HG03520 (cell line): ENCODE results near the gene NTM.

ENCODE experiments used
- ATAC-seq: cut with Tn5 transposase; IDR thresholded peaks from one replicate; pipeline ENCODE4 v1.9.1; 2021; ENCODE audit warnings: mild to moderate bottlenecking, moderate library complexity; ENCODE audit not compliant: unreplicated experiment

Gene NTM

DNA sequence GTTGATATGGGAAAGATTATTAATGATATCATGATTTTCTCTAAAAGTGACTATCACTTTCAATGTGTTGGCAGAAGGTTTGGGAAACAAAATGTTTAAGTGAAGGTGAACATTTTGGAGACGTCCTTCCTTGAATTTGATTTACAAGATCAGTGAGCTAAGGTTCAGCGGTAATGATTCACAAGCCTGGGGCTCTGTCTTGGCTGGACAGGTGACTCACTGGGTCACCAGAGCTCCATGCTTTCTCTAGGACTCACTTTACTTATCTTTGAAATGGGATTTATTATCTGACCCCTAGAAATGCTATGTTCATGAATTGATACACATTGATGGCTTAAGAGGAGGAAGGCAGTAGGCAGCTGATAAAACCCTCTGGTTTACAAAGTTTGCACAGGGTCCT, 437.5 kb downstream of the NTM start:
- no peak for ATAC-seq

DNA sequence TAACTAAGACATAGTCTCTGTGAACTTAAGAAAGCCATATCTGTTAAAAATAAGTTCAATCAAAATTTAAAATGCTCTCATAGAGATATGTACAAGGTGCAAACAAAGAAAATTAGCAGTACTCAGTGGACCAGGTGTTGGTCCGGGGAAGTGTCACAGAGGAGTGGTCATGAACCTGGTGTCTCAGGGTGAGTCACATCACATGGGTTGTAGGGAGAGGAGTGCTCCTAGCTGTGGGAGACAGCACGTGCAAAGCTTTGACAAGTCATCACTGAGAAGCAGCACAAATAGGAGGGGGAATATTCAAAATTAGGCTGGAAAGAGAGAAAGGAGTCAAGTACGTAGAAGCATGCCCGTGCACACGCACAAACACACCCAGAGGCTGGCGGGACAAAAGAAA, 438.1 kb downstream of the NTM start:
- ATAC-seq, result no peak

DNA sequence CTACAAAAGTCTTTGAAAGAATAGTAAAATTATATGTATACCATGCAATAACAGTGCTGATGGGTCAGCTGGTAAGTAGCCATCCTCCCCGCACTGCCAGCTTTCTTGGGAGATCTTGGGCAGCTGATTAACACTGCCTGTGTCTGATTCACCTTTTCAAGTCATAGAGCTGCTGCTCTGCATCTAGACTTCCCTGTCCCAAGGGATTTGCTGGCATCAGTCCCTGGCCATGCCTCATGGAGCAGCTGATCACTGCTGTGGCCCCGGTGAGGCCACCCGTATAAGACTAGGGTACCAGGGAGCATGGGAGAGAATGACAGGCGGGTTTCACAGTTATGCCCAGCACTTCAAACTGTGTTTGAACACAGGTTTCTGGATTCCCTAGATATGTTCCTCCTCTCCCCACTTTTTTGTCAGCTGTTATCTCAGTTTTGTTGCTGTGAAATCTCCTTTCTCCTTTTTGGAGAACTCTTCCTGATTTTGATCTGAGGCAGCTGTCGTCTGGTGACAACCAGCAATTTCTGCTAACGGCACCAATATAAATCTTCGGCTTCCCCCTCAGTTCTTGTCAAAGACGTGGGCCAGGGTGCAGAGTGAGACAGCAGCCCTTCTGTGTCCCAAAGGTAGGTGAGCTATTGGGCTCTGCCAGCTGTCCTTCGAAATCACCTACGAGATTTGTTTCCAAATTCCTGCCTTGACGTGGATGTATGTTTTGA, 438.9 kb downstream of the NTM start:
- ATAC-seq, result no peak

DNA sequence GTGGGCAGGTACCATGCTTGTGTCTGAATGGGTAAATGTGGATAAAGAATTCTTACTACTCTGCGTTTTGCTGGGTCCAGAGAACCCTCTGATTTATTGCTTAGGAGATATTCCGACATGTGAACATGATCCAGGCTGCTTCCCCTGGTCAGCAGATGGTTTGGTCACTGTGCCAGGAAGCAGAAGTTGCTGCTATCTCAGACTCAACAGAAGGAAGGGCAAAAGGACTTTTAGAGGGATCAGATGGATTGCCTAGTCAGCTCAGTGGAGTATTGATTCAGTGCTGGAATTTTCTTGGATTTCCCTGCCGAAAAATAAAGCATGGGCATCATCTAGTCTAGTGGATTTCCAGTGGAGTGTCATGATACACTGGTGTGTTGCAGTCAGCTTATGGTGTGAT, 440.1 kb downstream of the NTM start:
- no peak for ATAC-seq

DNA sequence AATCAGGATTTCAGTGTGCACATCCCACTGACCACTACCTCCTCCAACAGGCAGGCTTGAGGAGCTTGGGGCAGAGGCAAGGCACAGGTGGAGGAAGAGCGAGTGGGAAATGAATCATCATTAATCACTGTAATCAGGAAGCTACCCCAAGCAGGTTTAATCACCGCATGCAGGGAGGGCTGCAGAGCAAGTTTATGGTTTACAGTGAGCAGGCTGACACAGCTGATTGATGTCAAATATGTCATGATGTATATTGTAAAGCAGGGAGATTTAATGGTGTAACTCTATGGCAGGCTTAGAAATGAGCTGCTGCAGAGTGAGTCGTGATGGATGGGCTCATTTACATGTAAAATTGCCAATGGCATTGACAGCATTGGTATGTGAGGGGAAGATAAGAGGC, 441.0 kb downstream of the NTM start:
- no peak for ATAC-seq

DNA sequence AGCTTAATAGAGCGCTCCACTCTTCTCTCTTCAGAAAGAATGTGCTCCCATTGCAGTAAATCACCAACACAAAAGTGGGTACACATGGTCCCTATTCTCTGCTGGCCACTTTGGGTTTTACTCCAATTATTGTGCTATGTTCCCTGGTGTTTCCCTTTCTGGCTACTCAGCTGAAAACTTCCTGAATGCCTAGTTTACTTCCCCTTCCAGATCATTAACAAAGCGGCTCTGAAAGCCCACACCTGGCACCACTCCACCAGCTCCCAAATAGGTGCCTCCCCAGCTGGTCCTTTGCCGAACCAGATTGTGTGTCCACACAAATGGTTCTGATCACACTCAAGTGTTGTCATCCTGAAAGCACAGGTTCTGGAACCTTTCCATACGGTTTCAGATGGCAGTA, 443.7 kb downstream of the NTM start:
- ATAC-seq, result no peak

DNA sequence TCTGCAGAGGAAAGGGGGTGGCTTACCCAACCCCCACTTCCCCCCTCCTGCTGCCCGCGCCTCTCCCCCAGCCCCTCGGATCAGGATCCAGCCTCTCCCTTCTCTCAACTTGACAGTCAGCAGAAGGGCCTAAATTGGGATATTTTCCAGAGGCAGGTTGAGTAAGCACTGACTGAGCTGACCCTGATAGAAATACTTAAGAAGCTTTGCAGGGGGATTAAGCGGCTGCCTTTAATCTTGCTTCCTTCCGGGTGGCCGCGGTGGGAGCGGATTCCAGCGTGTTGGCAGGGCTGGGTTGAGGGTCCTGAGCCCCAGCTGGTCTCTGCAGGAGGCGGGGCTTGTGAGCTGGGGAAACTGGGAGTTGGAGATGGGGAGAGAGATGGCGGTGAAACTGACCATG, 445.2 kb downstream of the NTM start:
- ATAC-seq, result no peak

DNA sequence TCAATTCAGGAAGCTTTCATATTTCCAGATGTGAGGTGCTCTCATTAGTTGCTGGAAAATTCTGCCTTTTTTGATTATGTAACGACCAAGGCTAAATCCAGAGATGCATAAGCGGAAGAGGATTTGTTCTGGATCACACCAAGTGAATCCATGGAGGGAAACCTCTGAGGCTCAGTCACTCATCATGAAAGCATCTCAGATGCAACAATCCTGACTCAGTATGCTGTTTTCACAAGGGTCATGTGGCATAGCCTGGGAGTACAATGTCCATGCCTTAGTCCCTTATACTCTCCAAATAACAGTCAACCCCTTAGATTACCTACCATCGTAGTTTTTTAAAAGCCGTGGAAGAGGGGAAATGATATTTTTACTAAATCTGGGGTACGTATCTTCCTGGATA, 445.6 kb downstream of the NTM start:
- ATAC-seq, result no peak

DNA sequence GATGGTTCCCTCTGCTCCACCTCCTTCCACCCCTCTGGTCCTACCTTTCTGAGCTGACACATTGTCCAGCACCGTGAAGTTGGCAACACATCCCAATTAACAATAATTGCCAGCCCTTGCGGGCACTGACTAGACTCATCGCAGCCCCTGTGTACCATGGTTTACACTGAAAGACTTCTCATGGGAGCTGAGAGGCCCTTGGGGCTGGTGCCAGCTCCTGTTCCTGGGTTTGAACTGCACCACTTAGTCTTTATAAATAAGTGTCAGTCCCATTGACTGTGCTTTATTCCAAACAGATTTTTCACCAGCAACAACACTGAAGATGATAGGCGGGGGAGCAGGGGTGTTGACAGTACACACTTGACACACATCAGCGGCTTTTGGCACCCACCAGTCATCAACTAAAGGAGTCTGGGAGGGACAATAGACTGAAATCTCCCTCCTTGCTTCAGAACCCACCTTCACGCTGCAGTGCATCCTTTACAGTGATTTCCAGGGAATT, 447.3 kb downstream of the NTM start:
- no peak for ATAC-seq

DNA sequence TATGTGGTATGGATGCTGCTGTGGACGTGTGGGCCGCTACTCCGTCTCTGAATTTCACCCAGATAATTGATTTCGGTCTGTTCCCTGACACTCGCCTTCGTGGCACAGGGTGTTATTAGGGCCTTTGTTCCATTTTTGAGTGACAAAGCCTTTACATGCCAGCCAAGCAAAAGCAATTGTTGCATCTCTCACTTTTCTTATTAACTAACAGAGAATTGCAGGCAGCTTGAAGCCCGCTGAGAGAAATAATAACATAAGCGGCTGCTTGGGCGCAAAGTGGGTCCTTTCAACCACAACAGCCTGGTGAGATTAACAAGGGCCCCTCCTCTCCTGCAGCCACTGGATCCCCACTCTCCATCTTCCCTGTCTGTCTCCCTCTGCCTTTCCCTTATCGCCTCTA, 449.4 kb downstream of the NTM start:
- no peak for ATAC-seq

DNA sequence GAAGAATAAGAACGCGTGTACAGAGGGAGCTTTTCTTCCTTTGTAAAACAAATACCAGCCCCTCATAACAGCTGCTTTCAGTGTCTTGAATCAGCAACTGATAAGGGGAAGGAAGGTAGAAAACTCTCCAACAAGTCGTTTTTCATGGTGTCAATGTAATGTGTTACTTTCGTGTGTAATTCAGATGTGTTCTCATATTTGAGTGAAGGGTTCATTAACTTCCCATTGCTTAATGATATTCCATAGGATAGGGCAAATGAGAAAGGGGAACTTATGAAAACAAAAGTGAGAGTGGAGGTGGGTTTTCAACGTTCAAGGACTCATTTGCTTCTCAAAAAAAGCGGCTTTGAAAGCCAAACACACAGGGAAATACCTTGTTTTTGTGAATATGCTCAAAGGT, 452.1 kb downstream of the NTM start:
- ATAC-seq, result no peak

DNA sequence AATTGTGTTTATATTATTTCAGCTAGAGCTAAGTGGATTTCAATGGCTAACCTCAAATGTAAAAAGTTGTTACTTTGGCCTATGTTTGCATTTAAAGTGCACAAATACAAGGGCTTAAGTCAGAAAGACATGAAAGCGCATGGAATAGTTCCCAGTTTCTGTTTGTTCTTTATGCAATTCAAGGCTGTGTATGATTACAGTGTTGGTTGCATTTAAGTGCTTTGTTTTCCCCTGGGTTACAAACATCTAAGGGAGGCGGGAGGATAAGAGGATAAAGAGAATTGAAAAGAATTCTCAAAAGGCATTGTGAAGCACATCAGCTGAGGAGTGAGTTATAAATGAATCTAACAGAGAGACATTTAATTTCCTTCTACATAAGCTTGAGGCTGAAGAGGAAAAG, 453.4 kb downstream of the NTM start:
- no peak for ATAC-seq

DNA sequence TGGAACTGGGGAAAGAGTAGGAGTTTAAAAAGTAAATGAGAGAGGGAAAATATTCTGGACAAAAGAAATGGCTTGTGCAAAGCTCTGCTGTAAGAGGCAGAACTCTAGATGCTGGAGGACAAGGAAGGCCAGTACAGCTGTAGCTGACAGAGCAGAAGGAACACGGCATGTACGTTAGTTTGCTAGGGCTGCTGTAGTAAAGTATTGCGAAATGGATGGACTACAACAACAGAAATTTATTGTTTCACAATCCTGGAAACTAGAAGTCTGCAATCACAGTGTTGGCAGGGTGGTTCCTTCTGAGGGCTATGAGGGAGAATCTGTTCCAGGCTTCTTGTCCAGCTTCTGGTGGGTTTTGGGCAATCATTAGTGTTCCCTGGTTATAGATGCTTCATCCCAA, 454.4 kb downstream of the NTM start:
- ATAC-seq, result no peak

DNA sequence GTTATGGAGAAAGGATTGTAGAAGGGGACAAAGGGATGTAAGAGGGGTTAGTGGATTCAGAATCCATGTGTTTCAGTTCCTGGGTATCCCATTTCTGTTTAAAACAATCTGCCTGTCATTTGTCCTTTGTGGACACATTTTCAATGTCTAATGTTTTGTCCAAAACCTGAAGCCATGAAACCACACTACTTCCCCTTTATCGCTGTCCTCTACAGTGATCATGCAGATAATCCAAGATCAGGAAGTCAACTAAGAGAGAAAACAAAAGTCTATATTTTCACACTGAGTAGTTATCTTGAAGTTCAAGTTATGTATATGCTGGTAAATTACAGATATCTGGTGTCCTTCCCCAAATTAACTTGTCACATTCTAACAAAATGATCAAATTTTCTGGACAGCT, 457.0 kb downstream of the NTM start:
- no peak for ATAC-seq

DNA sequence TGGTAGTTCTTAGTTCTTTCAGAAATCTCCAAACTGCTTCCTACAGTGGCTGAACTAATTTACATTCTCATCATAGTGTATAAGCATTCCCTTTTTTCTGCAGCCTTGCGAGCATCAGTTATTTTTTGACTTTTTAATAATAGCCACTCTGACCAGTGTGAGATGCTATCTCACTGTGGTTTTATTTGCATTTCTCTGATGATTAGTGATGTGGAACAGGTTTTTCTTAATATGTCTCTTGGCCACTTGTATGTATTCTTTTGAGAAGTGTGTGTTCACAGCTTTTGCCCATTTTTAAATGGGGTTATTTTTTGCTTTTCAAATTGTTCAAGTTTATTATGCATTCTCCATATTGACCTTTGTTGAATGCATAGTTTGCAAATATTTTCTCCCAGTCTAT, 459.3 kb downstream of the NTM start:
- no peak for ATAC-seq

DNA sequence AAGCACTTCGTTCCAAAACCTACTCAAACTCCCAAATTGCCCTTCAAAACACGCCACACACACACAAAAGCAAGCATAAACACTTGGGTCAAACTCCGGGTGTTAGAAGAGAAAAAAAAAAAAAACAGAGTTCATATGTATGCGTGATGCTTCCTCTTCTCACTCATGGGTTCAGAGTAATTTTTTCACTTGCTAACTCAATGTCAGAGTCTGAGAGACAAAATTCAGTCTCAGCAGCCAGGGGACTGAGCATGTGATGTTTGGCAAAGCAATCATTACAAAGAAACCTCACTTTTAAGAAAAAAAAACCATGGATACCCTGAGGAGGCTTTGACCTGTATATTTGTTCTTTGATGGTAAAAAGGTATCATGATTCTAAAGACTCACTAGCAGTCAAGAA, 461.7 kb downstream of the NTM start:
- no peak for ATAC-seq

DNA sequence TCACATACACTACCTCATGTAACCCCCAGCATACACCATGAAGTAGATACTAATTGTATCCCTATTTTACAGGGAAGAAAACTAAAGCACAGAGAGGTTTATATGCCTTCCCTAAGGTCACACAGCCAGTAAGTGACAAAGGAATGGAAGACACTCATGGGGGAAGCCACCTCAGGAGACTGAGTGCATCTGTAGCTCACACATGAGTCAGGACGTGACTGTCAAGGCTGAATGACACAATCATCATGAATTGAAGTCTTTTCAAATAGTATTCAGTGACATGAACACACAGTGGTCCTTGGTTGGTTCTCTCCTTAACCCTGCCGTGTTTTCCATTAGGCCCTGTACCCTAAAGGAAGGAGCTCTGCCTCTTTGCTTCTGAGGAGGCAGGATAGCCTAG, 463.0 kb downstream of the NTM start:
- ATAC-seq, result no peak

DNA sequence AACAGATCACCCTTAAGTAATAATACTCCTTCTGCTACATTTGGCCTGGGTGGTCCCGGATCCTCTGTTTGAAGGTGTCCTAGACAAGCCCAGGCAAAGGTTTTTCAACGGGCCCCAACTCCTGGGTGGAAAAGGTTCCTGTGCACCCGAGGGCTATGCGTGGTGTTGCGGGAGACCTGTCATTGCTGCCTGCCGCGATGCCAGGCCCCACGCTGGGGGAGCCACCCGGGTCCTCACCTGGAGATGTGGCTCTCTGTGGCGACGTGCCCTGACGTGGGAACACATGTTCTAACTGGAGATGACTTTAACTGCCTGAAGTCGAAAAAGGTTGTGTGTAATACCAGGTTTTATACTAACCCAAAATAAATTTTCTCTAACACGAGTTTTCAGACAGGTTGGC, 467.1 kb downstream of the NTM start:
- ATAC-seq, result no peak

DNA sequence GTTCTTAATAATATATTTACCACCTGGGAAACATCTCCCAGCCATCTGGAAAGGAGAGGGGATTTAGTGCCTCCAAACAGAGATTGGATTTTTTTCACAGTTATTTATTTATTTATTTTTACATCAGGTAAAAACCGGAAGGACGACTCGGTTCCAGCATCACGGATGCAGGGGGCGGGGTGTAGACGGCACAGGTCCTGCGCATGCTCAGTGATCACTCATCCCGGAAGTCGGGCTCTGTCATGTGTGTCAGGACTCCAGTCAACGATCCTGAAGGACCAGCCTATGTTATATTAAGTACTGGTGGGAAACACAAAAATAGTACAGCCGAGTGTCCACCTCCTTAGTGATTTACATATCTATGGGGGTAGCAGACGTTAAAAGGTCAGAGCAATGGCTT, 467.6 kb downstream of the NTM start:
- no peak for ATAC-seq

DNA sequence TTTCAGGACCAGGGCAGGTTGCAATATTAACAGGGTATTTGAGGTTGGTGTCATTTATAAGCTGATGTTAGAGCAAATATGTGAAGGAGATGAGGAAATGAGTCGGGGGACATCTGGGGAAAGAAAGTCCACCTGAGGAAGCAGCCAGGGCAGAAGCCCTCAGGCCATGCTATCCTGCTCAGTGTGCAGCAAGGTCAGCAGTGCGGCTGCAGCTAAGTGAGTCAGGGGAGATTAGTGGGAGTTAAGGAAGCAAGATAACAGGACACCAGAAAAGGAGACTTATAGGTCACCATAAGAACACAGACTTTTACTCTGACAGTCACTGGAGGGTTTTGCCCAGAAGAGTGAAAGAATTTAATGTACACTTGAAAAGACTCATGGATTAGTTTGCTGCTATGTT, 468.9 kb downstream of the NTM start:
- no peak for ATAC-seq

DNA sequence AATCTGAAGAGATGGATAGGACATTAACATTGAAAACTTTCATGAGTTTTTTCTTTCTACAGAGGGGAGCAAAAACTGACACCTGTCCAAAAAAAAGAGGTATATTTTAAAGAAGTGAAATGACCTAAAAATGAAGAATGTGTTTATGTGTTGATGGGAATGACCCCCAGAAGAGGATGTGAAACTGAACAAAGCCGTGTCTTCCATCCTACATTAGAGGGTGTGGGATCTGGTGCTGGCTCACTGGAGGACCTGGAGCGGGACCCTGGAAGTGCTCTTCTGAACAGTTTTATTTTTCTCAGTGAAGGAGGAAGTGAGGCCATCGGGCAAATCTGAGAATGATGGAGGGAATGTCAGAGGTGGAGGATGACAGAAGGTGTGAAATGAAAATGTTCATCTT, 470.1 kb downstream of the NTM start:
- ATAC-seq, result no peak

DNA sequence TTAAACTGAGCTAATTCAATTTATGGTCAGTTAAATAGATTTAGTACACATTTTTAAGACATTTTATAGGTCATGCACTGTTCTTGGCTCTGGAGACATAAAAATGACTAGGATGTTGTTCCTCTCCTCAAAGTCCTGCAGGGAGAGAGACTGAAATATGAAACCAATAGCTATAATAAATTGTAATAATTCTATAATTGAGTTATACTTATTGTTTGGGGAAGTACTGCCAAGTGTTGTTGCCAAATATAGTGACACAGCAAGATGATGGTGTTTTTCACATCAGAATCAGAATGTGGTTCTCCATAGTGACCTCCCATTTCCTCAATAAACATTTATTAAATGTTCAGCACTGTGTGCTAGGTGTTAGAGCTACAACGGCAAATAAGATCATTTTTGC, 470.6 kb downstream of the NTM start:
- no peak for ATAC-seq

DNA sequence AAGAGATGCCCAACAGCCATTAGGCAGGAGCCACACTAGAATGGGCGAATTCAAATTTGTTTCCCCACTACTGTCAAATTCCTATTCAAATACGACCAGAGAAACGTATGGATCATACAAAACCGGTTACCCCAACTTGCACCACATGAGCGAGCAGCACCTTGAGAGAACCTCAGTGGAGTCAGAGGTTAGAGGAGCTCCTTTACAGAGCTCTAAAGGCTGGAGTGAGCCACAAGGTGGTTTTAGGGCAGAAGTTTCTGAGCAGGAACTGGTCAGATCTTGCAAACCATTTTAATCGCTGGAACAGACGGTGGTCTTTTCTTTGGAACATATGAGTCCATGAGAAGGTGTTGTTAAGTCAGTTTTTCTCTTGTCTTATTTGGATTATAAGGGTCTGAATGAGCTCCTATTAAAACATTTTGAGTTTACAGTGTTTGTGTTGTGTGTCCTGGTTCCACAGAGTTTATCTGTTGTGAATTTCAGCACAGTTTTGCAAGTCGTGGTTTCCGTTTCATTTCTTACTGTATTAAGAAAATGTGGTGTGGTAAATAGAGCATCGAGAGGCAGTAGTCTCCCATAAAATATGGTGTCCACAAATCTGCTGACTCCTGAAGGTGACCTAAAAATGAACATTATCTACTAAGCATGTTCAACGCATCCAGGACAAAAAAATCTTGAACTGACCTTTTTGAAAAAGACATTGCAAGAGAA, 471.7 kb downstream of the NTM start:
- no peak for ATAC-seq
